H1 (cell line): ENCODE results near the gene CACNA2D3. TPM values are rescaled to one million over a fixed set of nuclear protein-coding genes. Genes with fewer than 3 reads are reported as not detected.

ENCODE experiments used
- CTCF ChIA-PET: fragments of 300-600 bp; sonication (Branson Sonifier 250); formaldehyde crosslinking; loops from one replicate; lab custom pipeline; 2021; ENCODE audit not compliant: partially characterized antibody; lab: Charles Lee
- POLR2A ChIA-PET: fragments of 300-600 bp; sonication (Branson Sonifier 250); formaldehyde crosslinking; loops from one replicate; lab custom pipeline; 2021; ENCODE audit warnings: inconsistent platforms; ENCODE audit not compliant: partially characterized antibody; lab: Charles Lee
- DNase-seq, 2 experiments: peaks; one replicate each; pipeline versions ENCODE4 v3.0.0 to v3.0.0-alpha.2; 2010 to 2022; ENCODE audit warnings: low spot score in 2 of 2, low read depth in 1 of 2, mixed read lengths in 1 of 2
- FAIRE-seq: peaks from 2 replicates; lab custom pipeline; 2011; peaks lifted over from hg19 to GRCh38; lab: Jason Lieb, UNC
- H2AFZ ChIP-seq: 2 replicates; pipeline ENCODE4 v1.8.1; 2012; ENCODE audit warnings: low read length, inconsistent platforms
- H2AK5ac ChIP-seq: 2 replicates; pipeline ENCODE4 v1.6.1; 2013; ENCODE audit warnings: low read depth, low read length
- H2BK120ac ChIP-seq: replicated peaks from 2 replicates; pipeline ENCODE3; 2013; ENCODE audit warnings: low read depth, low read length, inconsistent platforms
- H2BK12ac ChIP-seq: 2 replicates; pipeline ENCODE4 v1.6.1; 2013; ENCODE audit warnings: low read depth, low read length
- H2BK15ac ChIP-seq: 2 replicates; pipeline ENCODE4 v1.6.1; 2013; ENCODE audit warnings: low read length
- H2BK20ac ChIP-seq: 2 replicates; pipeline ENCODE4 v1.6.1; 2013; ENCODE audit warnings: low read length
- H2BK5ac ChIP-seq: 2 replicates; pipeline ENCODE4 v1.6.1; 2013; ENCODE audit warnings: low read depth, low read length
- H3K14ac ChIP-seq: 2 replicates; pipeline ENCODE4 v1.6.1; 2013; ENCODE audit warnings: inconsistent platforms; ENCODE audit not compliant: insufficient read length
- H3K18ac ChIP-seq: 2 replicates; pipeline ENCODE4 v1.6.1; 2013; ENCODE audit warnings: low read length; ENCODE audit errors: extremely low read depth
- H3K23ac ChIP-seq: 2 replicates; pipeline ENCODE4 v1.6.1; 2013; ENCODE audit warnings: inconsistent platforms; ENCODE audit not compliant: insufficient read length
- H3K23me2 ChIP-seq: 2 replicates; pipeline ENCODE4 v1.6.1; 2013; ENCODE audit warnings: low read depth, low read length
- H3K27ac ChIP-seq: 2 replicates; pipeline ENCODE4 v1.6.1; 2011; ENCODE audit warnings: low read depth, low read length, inconsistent platforms
- H3K27me3 ChIP-seq, 4 experiments: replicated peaks in 1 of 4; 1 replicate in 1 of 4; 2 replicates in 3 of 4; pipeline versions ENCODE4 v1.6.1 to v1.8.1; 2011 to 2013; ENCODE audit warnings: low read length in 3 of 4, mild to moderate bottlenecking in 3 of 4, inconsistent platforms in 2 of 4, mixed read lengths in 2 of 4, moderate library complexity in 1 of 4; ENCODE audit not compliant: control insufficient read depth in 3 of 4, insufficient read depth in 3 of 4; ENCODE audit errors: extremely low read depth in 1 of 4
- H3K36me3 ChIP-seq, 4 experiments: 2 replicates each; pipeline versions ENCODE4 v1.6.1 to v1.8.1; 2011 to 2013; ENCODE audit warnings: mild to moderate bottlenecking in 4 of 4, low read length in 3 of 4, moderate library complexity in 2 of 4, control low read depth in 1 of 4, inconsistent platforms in 1 of 4; ENCODE audit not compliant: insufficient read depth in 4 of 4, control insufficient read depth in 2 of 4
- H3K4ac ChIP-seq: replicated peaks from 2 replicates; pipeline ENCODE3; 2013; ENCODE audit warnings: low read length, low read depth, mixed read lengths, inconsistent platforms; ENCODE audit not compliant: insufficient read length
- H3K4me1 ChIP-seq, 4 experiments: replicated peaks in 1 of 4; 1 replicate in 1 of 4; 2 replicates in 3 of 4; pipeline versions ENCODE4 v1.6.1 to v1.8.1; 2011 to 2013; ENCODE audit warnings: low read length in 3 of 4, inconsistent platforms in 2 of 4, mixed read lengths in 1 of 4; ENCODE audit not compliant: insufficient read depth in 4 of 4, control insufficient read depth in 3 of 4
- H3K4me2 ChIP-seq, 2 experiments: 2 replicates each; pipeline versions ENCODE4 v1.6.1 to v1.8.1; 2011 to 2013; ENCODE audit warnings: low read depth in 2 of 2, low read length in 2 of 2, control low read depth in 1 of 2, inconsistent platforms in 1 of 2, mild to moderate bottlenecking in 1 of 2; ENCODE audit not compliant: insufficient read depth in 1 of 2
- H3K4me3 ChIP-seq, 4 experiments: fragments of 200-600, 300-600 bp in 1 of 4; sonication (generic), shearing (Covaris generic), sonication (Bioruptor Twin) in 1 of 4; 2 replicates each; pipeline versions ENCODE4 v1.5.1 to v1.8.1; 2011 to 2016; ENCODE audit warnings: low read length in 4 of 4, low read depth in 3 of 4, control low read depth in 2 of 4, inconsistent platforms in 2 of 4, mild to moderate bottlenecking in 2 of 4, mixed read lengths in 1 of 4, moderate library complexity in 1 of 4; ENCODE audit not compliant: insufficient read depth in 2 of 4; ENCODE audit errors: extremely low read depth in 1 of 4
- H3K56ac ChIP-seq: replicated peaks from 2 replicates; pipeline ENCODE3; 2013; ENCODE audit warnings: low read depth, mild to moderate bottlenecking, mixed read lengths, low read length, inconsistent platforms; ENCODE audit not compliant: insufficient read length
- H3K79me1 ChIP-seq: 2 replicates; pipeline ENCODE4 v1.6.1; 2013; ENCODE audit warnings: low read depth, low read length, control low read depth
- H3K79me2 ChIP-seq, 2 experiments: 2 replicates each; pipeline versions ENCODE4 v1.6.1 to v1.8.1; 2012 to 2013; ENCODE audit warnings: low read length in 2 of 2, mild to moderate bottlenecking in 2 of 2, inconsistent platforms in 1 of 2; ENCODE audit not compliant: insufficient read depth in 2 of 2, control insufficient read depth in 1 of 2
- H3K9ac ChIP-seq, 4 experiments: replicated peaks in 1 of 4; 1 replicate in 1 of 4; 2 replicates in 3 of 4; pipeline versions ENCODE4 v1.6.1 to v1.8.1; 2011 to 2013; ENCODE audit warnings: low read depth in 3 of 4, low read length in 3 of 4, control low read depth in 2 of 4, mild to moderate bottlenecking in 2 of 4, moderate library complexity in 2 of 4, inconsistent platforms in 1 of 4; ENCODE audit errors: extremely low read depth in 1 of 4
- H3K9me3 ChIP-seq, 2 experiments: 2 replicates each; pipeline versions ENCODE4 v1.6.1 to v1.8.1; 2012 to 2013; ENCODE audit warnings: mild to moderate bottlenecking in 2 of 2, moderate library complexity in 2 of 2, control low read depth in 1 of 2, inconsistent platforms in 1 of 2, low read depth in 1 of 2, low read length in 1 of 2, mixed read lengths in 1 of 2; ENCODE audit not compliant: insufficient read depth in 2 of 2
- H4K20me1 ChIP-seq, 2 experiments: replicated peaks in 1 of 2; 2 replicates each; pipeline versions ENCODE3 to v1.8.1; 2011 to 2013; ENCODE audit warnings: inconsistent platforms in 2 of 2, low read length in 2 of 2, mild to moderate bottlenecking in 1 of 2; ENCODE audit not compliant: insufficient read depth in 2 of 2, control insufficient read depth in 1 of 2
- H4K5ac ChIP-seq: 2 replicates; pipeline ENCODE4 v1.6.1; 2013; ENCODE audit warnings: low read length, low read depth, mixed read lengths, inconsistent platforms; ENCODE audit not compliant: insufficient read length
- H4K8ac ChIP-seq: 2 replicates; pipeline ENCODE4 v1.8.0; 2013; ENCODE audit warnings: mild to moderate bottlenecking, moderate library complexity, low read length, inconsistent platforms; ENCODE audit not compliant: insufficient read depth; ENCODE audit errors: extremely low read depth
- H4K91ac ChIP-seq: replicated peaks from 2 replicates; pipeline ENCODE3; 2013; ENCODE audit warnings: low read length, mixed read lengths, inconsistent platforms; ENCODE audit not compliant: insufficient read length
- ATF2 ChIP-seq: IDR thresholded peaks from 2 replicates; pipeline ENCODE4 v1.6.1; 2012; ENCODE audit warnings: low read length, inconsistent platforms
- ATF3 ChIP-seq: IDR thresholded peaks from 2 replicates; pipeline ENCODE4 v1.6.1; 2011; ENCODE audit warnings: low read depth, mild to moderate bottlenecking, low read length; ENCODE audit not compliant: insufficient read depth
- BCL11A ChIP-seq, 2 experiments: IDR thresholded peaks; one replicate each; pipeline ENCODE4 v1.6.1; 2011; ENCODE audit warnings: low read depth in 2 of 2, low read length in 2 of 2, mild to moderate bottlenecking in 2 of 2
- CBX8 ChIP-seq: fragments of 300-800, 300-1000 bp; sonication (generic); IDR thresholded peaks from 2 replicates; pipeline ENCODE4 v1.7.1; 2016; ENCODE audit warnings: low read depth, low read length, borderline replicate concordance
- E2F6 ChIP-seq: IDR thresholded peaks from 2 replicates; pipeline ENCODE4 v1.6.1; 2012; ENCODE audit warnings: inconsistent platforms
- GABPA ChIP-seq: IDR thresholded peaks from 2 replicates; pipeline ENCODE4 v1.6.1; 2011; ENCODE audit warnings: mild to moderate bottlenecking, low read length, moderate library complexity, borderline replicate concordance; ENCODE audit not compliant: insufficient read depth
- POU5F1 ChIP-seq: IDR thresholded peaks from 2 replicates; pipeline ENCODE4 v1.6.1; 2011; ENCODE audit warnings: low read depth, mild to moderate bottlenecking, low read length, moderate library complexity
- RFX5 ChIP-seq: IDR thresholded peaks from 2 replicates; pipeline ENCODE4 v1.6.1; 2011; ENCODE audit warnings: low read depth, low read length, improper control_type of control experiment, borderline replicate concordance
- RXRA ChIP-seq: IDR thresholded peaks from 2 replicates; pipeline ENCODE4 v1.6.1; 2011; ENCODE audit warnings: low read depth, mild to moderate bottlenecking, low read length, moderate library complexity; ENCODE audit not compliant: insufficient read depth
- SIRT6 ChIP-seq: IDR thresholded peaks from one replicate; pipeline ENCODE4 v1.7.1; 2012; ENCODE audit warnings: low read length, inconsistent platforms
- SRF ChIP-seq: IDR thresholded peaks from 2 replicates; pipeline ENCODE4 v1.6.1; 2011; ENCODE audit warnings: mild to moderate bottlenecking, low read depth, low read length, moderate library complexity
- WGBS, 2 experiments: shearing (Covaris generic) in 1 of 2; methylation state at CpG; one replicate each; pipeline versions ENCODE4 v1.1.6 to v1.1.7; 2013 to 2015; ENCODE audit warnings: low lambda C conversion rate in 2 of 2, mixed read lengths in 2 of 2, inconsistent platforms in 1 of 2, low coverage in 1 of 2, missing lambda C conversion rate in 1 of 2; ENCODE audit not compliant: insufficient replicate concordance in 2 of 2, insufficient coverage in 1 of 2, insufficient read length in 1 of 2; ENCODE audit errors: extremely low coverage in 1 of 2, missing lambda C conversion rate in 1 of 2; 5-methylcytosine and 5-hydroxymethylcytosine counted together
- polyA plus RNA-seq, 7 experiments: library from polyadenylated mRNA; depleted of rRNA in 3 of 7; stranded (reverse) in 5 of 7; unstranded in 2 of 7; fragments of >200 nt in 5 of 7; fragments of 200-250 nt in 2 of 7; gene quantifications; 1 replicate in 5 of 7; 2 replicates in 1 of 7; 4 replicates in 1 of 7; pipeline versions ENCODE4 v1.2.1 to v1.2.3, GENCODE V29; 2011 to 2013; ENCODE audit warnings: missing spikeins in 2 of 7, mixed read lengths in 2 of 7
- total RNA-seq: library from RNA; stranded (reverse); fragmentation: NEBNext Ultra II Directional; extraction: Animal tissue kit (Norgen Biotek cat#: 25700); gene quantifications from 2 replicates; pipeline ENCODE4 v1.2.1, GENCODE V29; 2021

CACNA2D3 gene
- total and polyA plus RNA-seq, 2 of the 8 experiments (the other 6 are each of a cell fraction or from before 2014, with no cell fraction given) = 1.5 to 1.8 TPM

DNA sequence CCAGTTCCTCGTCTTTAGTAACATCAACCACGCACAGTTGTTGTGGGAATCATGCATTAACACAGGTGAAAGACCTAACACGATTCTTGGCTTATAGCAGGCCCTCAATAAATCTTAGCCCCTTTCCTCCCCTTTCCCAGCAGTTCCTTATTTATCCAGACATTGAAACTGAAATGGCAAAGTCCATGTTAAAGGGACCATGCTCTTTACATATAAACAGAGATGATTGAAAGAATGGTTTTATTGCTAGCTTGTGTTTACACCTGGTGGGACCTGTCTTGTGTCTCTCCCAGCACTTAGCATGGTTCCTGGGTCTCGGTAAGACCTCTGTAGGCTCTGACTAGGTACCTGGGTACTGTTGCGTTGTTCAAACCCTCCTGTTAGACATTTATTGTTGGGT is 553.7 kb downstream of the CACNA2D3 start:
- Histone ChIP-seq H3K27ac (no peak overlapping the region), H3K9me3 (no peaks in the 10 kb centered on the region), H2AK5ac (no peak overlapping the region), H3K4me2 (no peak overlapping the region), H3K4me3 (no peak overlapping the region), H2BK120ac (no peak overlapping the region), H3K4me1 (peaks cover 0 to 9% (median 4%) of the 10 kb centered on the region in 4 experiments; a peak in 5 of 7 replicates), H2BK12ac (no peak overlapping the region), H3K23me2 (no peaks in the 10 kb centered on the region; the same call in 1 of the 2 replicates), H3K4ac (no peak overlapping the region), H3K79me1 (no peaks in the 10 kb centered on the region), H3K56ac (no peak overlapping the region), H2AFZ (no peak overlapping the region), H4K20me1 (no peaks in the 10 kb centered on the region), H3K9ac (no peak overlapping the region), H4K8ac (no peak overlapping the region), H3K79me2 (peaks cover 2 to 6% of the 10 kb centered on the region in 2 experiments; a peak in 1 of 4 replicates), H3K14ac (no peak overlapping the region), H3K18ac (no peak overlapping the region), H3K36me3 (no peaks in the 10 kb centered on the region), H4K5ac (no peak overlapping the region), H2BK5ac (no peak overlapping the region), H4K91ac (no peak overlapping the region), H3K23ac (no peak overlapping the region), H3K27me3 (no peaks in the 10 kb centered on the region), H2BK15ac (no peak overlapping the region), H2BK20ac (no peak overlapping the region)
- DNase-seq = no peak
- ChIA-PET CTCF (no interaction called here), POLR2A (interaction anchor here (1.4 kb wide), 1 partner anchor 43 kb away, joined by 3 read pairs; no protein-coding TSS in a partner anchor)
- no peak for FAIRE-seq
- WGBS, 2 experiments = 96% methylated on average over 5 of the region's 5 CpGs; no CpG with 5 or more reads in 1 of the 2 experiments
- no peak for TF ChIP-seq GABPA
- TF ChIP-seq CBX8 = no peak
- TF ChIP-seq ATF2 = no peak
- no peak for TF ChIP-seq SRF
- no peak for TF ChIP-seq E2F6
- TF ChIP-seq SIRT6 = no peak
- no peak for TF ChIP-seq BCL11A (IDR thresholded peaks at IDR 0.05; ENCODE audit: low read depth in 2 of 2, low read length in 2 of 2)
- TF ChIP-seq ATF3 = no peak
- TF ChIP-seq RFX5 = no peak
- TF ChIP-seq POU5F1 = no peak
- TF ChIP-seq RXRA = no peak
